ENCODE data around the gene LSMEM2.

Gene LSMEM2

GRCh38 chr3:50325113-50325480 lies 46.2 kb downstream of the LSMEM2 start:
- no peak for DNase-seq

GRCh38 chr3:50325497-50326181 lies 46.8 kb downstream of the LSMEM2 start:
- DNase-seq: no peak

- no peak for DNase-seq
Measured at GRCh38 chr3:50326182-50326541, 47.3 kb downstream of the LSMEM2 start.

- no peak for DNase-seq
Measured at GRCh38 chr3:50327129-50327528, 48.2 kb downstream of the LSMEM2 start.

GRCh38 chr3:50327943-50328691 lies 49.2 kb downstream of the LSMEM2 start, which contains the start of gene TUSC2:
TSS of gene TUSC2 (minus strand) at chr3:50328223. CDS start at chr3:50328099, 124 bp downstream.
- DNase-seq: peak; percentile 43

GRCh38 chr3:50330330-50330729 lies 51.4 kb downstream of the LSMEM2 start:
- no peak for DNase-seq

- no peak for DNase-seq
Measured at GRCh38 chr3:50331364-50331907, 52.5 kb downstream of the LSMEM2 start.

GRCh38 chr3:50333744-50334328 lies 54.9 kb downstream of the LSMEM2 start:
- no peak for DNase-seq

GRCh38 chr3:50334339-50335075 lies 55.6 kb downstream of the LSMEM2 start:
- no peak for DNase-seq

- DNase-seq: no peak
Measured at GRCh38 chr3:50336452-50337174, 57.7 kb downstream of the LSMEM2 start.

- peak; percentile 73 for DNase-seq
Measured at GRCh38 chr3:50337175-50337861, 58.4 kb downstream of the LSMEM2 start.
